OCI-LY3 (cell line): ENCODE data around the gene BTBD9.

ENCODE experiments used
- CTCF ChIP-seq: fragments of 200-600, 300-600 bp; sonication (generic); IDR thresholded peaks from 2 replicates; pipeline ENCODE4 v1.5.1; 2014; ENCODE audit warnings: antibody characterized with exemption, low read length, low read depth
- EZH2phosphoT487 ChIP-seq: fragments of 200-600 bp; shearing (Covaris generic); IDR thresholded peaks from 2 replicates; pipeline ENCODE4 v1.6.1; 2018; ENCODE audit warnings: antibody characterized with exemption, mixed run types, low read depth

- peak; percentile 92 for TF ChIP-seq CTCF
- TF ChIP-seq EZH2phosphoT487: no peak
Measured at GRCh38 chr6:38234141-38234540, 405.6 kb downstream of the BTBD9 start.
